HAP-1 (cell line): ENCODE measurements around the gene ZNF425.
"Not testable (repeated sequence)": the region's sequence is repeated elsewhere in the genome, so short reads cannot be mapped to it uniquely, and the experiment has no call there.

Experiments
- DNase-seq, 2 experiments: peaks; one replicate each; pipeline ENCODE4 v3.0.0-alpha.2; 2016 to 2020; ENCODE audit warnings: low spot score in 2 of 2
- H3K27me3 ChIP-seq: fragments of 250-450 bp; sonication (Bioruptor Pico); 2 replicates; pipeline ENCODE4 v1.5.1; 2020; ENCODE audit warnings: low read depth, mild to moderate bottlenecking, moderate library complexity
- H3K36me3 ChIP-seq: fragments of 250-450 bp; sonication (Bioruptor Pico); replicated peaks from 2 replicates; pipeline ENCODE4 v1.5.1; 2020; ENCODE audit warnings: mild to moderate bottlenecking
- H3K4me1 ChIP-seq: fragments of 250-450 bp; sonication (Bioruptor Pico); 2 replicates; pipeline ENCODE4 v1.5.1; 2020; ENCODE audit warnings: mild to moderate bottlenecking
- H3K4me3 ChIP-seq: fragments of 250-450 bp; sonication (Bioruptor Pico); 2 replicates; pipeline ENCODE4 v1.5.1; 2020; ENCODE audit warnings: mild to moderate bottlenecking, moderate library complexity
- H3K9me3 ChIP-seq: fragments of 250-450 bp; sonication (Bioruptor Pico); 2 replicates; pipeline ENCODE4 v1.5.1; 2020; ENCODE audit warnings: mild to moderate bottlenecking, moderate library complexity
- in situ Hi-C: fragments of 300-500 bp; cut with MboI; formaldehyde crosslinking; loops from 3 replicates; pipeline ENCODE4 v1.14.3; 2020; ENCODE audit warnings: low sequenced_read_pairs, inconsistent platforms, mixed read lengths

The ZNF425 gene

DNA sequence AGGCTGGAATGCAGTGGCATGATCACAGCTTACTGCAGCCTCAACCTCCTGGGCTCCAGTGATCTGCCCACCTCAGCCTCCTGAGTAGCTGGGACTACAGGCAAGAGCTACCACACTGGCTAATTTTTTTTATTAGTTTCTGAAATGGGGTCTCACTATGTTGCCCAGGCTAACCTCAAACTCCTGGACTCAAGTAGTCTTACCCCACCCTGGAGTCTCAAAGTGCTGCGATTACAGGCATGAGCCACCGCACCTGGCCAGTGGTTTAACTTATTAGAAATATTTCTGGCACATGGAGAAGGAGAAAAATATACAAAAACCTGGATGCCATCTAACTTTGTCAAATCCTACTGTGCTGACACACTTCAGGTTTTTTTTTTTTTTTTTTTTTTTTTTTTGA lies 50.8 kb downstream of the ZNF425 start:
- H3K4me1 ChIP-seq = no peaks in the 10 kb centered on the region
- in situ Hi-C loops = no loop called here
- peaks cover 37% of the 10 kb centered on the region for H3K36me3 ChIP-seq
- no peaks in the 10 kb centered on the region for H3K9me3 ChIP-seq
- H3K27me3 ChIP-seq = no peaks in the 10 kb centered on the region
- H3K4me3 ChIP-seq = no peak overlapping the region
- no peak for DNase-seq

DNA sequence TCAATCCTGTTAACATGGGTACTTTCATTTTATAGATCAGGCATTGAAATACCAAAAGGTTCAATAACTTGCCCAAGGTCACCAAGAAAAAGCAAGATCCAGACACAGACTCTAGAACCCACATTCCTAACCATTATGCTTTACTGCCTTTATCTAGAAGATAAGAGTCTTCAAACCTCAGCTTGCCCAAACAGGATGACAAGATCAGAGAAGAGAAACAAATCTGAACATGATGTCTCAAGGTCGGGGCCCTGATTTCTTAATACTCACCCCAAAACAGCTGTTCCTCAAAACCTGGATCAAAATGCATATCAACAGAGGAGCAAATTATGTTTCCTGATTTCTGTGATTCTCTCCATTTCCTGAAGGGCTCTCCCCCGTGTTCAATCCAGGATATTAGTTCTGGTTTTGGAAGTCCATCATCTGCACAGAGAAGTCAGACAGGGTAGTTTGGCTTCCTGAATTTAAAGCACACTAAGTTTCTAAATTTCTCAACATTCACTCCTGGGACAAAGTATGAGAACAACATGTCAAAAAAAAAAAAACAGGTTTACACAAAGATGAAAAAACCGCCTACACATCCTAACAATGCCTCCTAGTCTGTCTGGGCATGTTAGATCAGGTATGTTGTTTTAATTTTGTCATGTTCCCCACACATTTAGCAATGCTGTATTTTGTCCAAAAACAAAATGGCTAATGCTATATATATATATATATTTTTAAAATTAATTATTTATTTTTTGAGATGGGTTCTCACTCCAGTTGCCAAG lies 51.8 kb downstream of the ZNF425 start:
- no peaks in the 10 kb centered on the region for H3K4me1 ChIP-seq
- in situ Hi-C loops = no loop called here
- peaks cover 37% of the 10 kb centered on the region for H3K36me3 ChIP-seq
- no peaks in the 10 kb centered on the region for H3K9me3 ChIP-seq
- DNase-seq = no peak
- no peak overlapping the region for H3K4me3 ChIP-seq
- H3K27me3 ChIP-seq = no peaks in the 10 kb centered on the region

DNA sequence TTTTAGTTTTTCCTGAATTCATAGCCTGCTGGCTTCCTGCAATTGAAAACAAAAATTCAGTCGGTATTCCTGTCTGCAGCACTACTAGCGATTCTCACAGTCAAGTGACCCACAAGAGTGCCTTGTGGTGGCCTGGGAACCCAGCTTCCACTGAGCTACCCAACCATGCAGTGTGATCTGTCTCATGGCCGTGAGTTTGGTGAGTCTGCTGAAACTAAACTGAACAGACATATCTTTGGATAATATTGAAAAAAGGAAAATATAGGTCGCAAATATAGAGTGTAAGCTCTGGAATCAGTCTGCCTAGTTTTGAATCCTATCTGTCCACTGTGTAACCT lies 53.7 kb downstream of the ZNF425 start:
- no peaks in the 10 kb centered on the region for H3K4me1 ChIP-seq
- no peaks in the 10 kb centered on the region for H3K27me3 ChIP-seq
- no peak for DNase-seq
- peaks cover 37% of the 10 kb centered on the region for H3K36me3 ChIP-seq
- no peaks in the 10 kb centered on the region for H3K9me3 ChIP-seq
- H3K4me3 ChIP-seq = no peak overlapping the region
- in situ Hi-C loops = no loop called here

GRCh38 chr7:149071641-149072437 lies 54.3 kb downstream of the ZNF425 start:
- no peaks in the 10 kb centered on the region for H3K4me1 ChIP-seq
- no peak for DNase-seq
- in situ Hi-C loops = no loop called here
- peaks cover 33% of the 10 kb centered on the region for H3K36me3 ChIP-seq
- H3K9me3 ChIP-seq = no peaks in the 10 kb centered on the region
- H3K4me3 ChIP-seq = no peak overlapping the region
- H3K27me3 ChIP-seq = no peaks in the 10 kb centered on the region

DNA sequence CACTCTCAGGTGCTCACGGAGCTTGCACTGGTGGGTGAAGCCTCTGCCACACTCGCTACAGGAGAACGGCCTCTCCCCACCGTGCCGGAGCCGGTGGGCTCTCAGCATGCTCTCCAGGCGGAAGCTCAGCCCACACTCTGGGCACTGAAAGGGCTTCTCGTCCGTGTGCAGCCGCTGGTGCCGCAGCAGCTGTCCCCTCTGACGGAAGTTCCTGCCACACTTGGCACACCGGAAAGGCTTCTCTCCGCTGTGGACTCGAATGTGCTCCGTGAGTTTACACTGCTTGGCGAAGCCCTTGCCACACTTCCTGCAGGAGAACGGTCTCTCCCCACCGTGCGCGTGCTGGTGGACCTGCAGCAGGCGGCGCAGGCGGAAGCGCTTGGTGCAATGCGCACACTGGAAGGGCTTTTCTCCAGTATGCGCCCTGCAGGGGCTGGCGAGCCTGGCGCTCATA lies 54.9 kb downstream of the ZNF425 start:
- Histone ChIP-seq H3K4me3 (no peak overlapping the region), H3K9me3 (no peaks in the 10 kb centered on the region), H3K36me3 (peaks cover 30% of the 10 kb centered on the region), H3K27me3 (no peaks in the 10 kb centered on the region), H3K4me1 (no peaks in the 10 kb centered on the region)
- DNase-seq = no peak
- in situ Hi-C loops = no loop called here

- H3K36me3 ChIP-seq = peaks cover 30% of the 10 kb centered on the region
- H3K4me1 ChIP-seq = peaks cover 2% of the 10 kb centered on the region; the same call in 1 of the 2 replicates
- in situ Hi-C loops = no loop called here
- no peaks in the 10 kb centered on the region for H3K27me3 ChIP-seq
- no peak overlapping the region for H3K4me3 ChIP-seq
- no peaks in the 10 kb centered on the region for H3K9me3 ChIP-seq
- no peak for DNase-seq
Measured at GRCh38 chr7:149070372-149071125, 55.6 kb downstream of the ZNF425 start.

DNA sequence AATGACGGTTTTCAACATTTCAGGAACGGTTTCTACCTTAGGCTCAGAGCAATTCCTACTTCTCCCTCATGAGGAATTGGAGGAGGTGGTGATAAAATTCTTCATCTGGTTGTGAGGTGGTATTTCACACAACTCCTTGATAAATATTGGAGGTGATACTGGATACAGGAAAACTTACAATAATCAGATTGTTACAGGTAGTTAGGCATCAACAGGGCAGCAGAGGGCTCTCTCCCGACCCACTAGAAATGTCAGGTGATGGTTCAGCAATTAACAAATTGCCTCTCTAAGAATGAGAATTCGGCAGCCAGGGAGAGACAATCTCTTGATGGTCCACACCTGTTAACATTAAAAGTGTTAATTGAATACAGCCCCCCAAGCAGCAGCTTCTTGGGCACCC lies 58.3 kb downstream of the ZNF425 start:
- Histone ChIP-seq H3K36me3 (peaks cover 24% of the 10 kb centered on the region), H3K27me3 (no peaks in the 10 kb centered on the region), H3K4me3 (no peak overlapping the region), H3K4me1 (peaks cover 2% of the 10 kb centered on the region; the same call in 1 of the 2 replicates), H3K9me3 (no peaks in the 10 kb centered on the region)
- in situ Hi-C loops = no loop called here
- no peak for DNase-seq

DNA sequence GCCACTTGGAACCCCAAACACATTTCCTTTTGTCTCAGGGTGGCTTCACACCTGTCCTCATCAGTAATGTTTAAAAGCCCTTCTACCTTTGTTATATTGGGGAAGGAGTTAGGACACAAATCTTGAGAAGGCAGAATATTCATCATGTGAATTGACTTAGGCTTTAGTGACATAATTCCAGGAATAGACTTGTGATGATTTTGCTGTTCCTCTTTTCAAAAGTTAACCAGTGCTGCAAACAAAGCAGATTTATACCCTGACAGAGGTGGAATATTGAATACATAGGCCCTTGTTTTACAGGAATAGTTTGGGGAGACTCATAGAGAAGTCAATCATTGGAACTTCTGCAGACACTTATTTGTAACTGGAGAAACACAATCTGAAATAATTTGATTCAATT lies 62.6 kb downstream of the ZNF425 start:
- in situ Hi-C loops = no loop called here

GRCh38 chr7:149062217-149062899 lies 63.8 kb downstream of the ZNF425 start:
- H3K4me3 ChIP-seq, in situ Hi-C loops: not testable (repeated sequence)

More for the DNA sequence above, 62.6 kb downstream of the ZNF425 start:
- Histone ChIP-seq H3K4me1 (peaks cover 2% of the 10 kb centered on the region; the same call in 1 of the 2 replicates), H3K36me3 (no peaks in the 10 kb centered on the region), H3K9me3 (no peaks in the 10 kb centered on the region), H3K27me3 (no peaks in the 10 kb centered on the region), H3K4me3 (no peak overlapping the region)
- no peak for DNase-seq

DNA sequence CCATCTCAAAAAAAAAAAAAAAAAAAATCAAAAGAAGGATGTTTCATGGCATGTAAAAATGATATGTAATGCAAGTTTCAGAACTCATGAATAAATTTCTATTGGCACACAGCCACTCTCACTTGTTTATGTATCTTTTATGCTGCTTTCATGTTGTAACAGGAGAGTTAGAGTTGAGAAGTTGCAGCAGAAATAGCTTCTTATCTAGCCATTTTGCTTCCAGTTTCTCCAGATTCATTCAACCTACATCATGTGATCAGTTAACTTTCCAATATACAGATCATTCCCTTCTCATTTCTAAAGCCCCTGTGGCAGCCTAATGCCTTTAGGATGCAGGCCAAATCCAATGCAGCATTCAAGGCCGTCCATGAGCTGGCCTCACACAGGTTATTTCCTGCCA lies 66.0 kb downstream of the ZNF425 start:
- no peaks in the 10 kb centered on the region for H3K36me3 ChIP-seq
- H3K4me1 ChIP-seq = no peaks in the 10 kb centered on the region
- H3K27me3 ChIP-seq = no peaks in the 10 kb centered on the region
- H3K9me3 ChIP-seq = no peaks in the 10 kb centered on the region
- DNase-seq = no peak
- no peak overlapping the region for H3K4me3 ChIP-seq
- in situ Hi-C loops = no loop called here

More at GRCh38 chr7:149062217-149062899, 63.8 kb downstream of the ZNF425 start:
- DNase-seq, H3K27me3 ChIP-seq, H3K4me1 ChIP-seq, H3K36me3 ChIP-seq, H3K9me3 ChIP-seq: not testable (repeated sequence)

DNA sequence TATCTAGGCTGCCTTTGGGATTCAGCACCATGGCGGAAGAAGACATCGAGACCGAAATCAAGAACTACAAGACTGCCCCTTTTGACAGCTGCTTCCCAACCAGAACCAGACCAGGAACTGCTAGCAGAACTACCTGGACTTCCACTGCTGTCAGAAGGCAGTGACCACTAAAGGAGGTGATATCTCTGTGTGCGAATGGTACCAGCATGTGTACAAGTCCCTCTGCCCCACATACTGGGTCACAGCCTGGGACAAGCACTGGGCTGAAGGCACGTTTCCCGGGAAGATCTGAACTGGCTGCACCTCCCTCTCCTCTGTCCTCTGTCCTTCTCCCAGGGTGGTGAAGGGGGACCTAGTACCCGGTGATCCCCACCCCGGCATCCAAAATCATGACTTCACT lies 72.2 kb downstream of the ZNF425 start:
- no peaks in the 10 kb centered on the region for H3K36me3 ChIP-seq
- in situ Hi-C loops = no loop called here
- H3K4me1 ChIP-seq = no peaks in the 10 kb centered on the region
- no peak overlapping the region for H3K4me3 ChIP-seq
- no peaks in the 10 kb centered on the region for H3K9me3 ChIP-seq
- H3K27me3 ChIP-seq = no peaks in the 10 kb centered on the region
- no peak for DNase-seq

GRCh38 chr7:149053384-149053783 lies 72.7 kb downstream of the ZNF425 start:
- no peaks in the 10 kb centered on the region for H3K36me3 ChIP-seq
- in situ Hi-C loops = no loop called here
- no peak overlapping the region for H3K4me3 ChIP-seq
- no peaks in the 10 kb centered on the region for H3K27me3 ChIP-seq
- H3K9me3 ChIP-seq = no peaks in the 10 kb centered on the region
- no peak for DNase-seq
- H3K4me1 ChIP-seq = no peaks in the 10 kb centered on the region
